Islet precursor cell (in vitro differentiated cells): ENCODE measurements around the gene DNAH14.
"Not testable (repeated sequence)": the region's sequence is repeated elsewhere in the genome, so short reads cannot be mapped to it uniquely, and the experiment has no call there.

Experiments used
- DNase-seq: peaks from one replicate; pipeline ENCODE4 v3.0.0-alpha.2; 2018

DNAH14 gene

GRCh38 chr1:225360119-225360518 lies 430.6 kb downstream of the DNAH14 start:
- no peak for DNase-seq

- DNase-seq: no peak
Observed at GRCh38 chr1:225361176-225361575, 431.7 kb downstream of the DNAH14 start.

DNA sequence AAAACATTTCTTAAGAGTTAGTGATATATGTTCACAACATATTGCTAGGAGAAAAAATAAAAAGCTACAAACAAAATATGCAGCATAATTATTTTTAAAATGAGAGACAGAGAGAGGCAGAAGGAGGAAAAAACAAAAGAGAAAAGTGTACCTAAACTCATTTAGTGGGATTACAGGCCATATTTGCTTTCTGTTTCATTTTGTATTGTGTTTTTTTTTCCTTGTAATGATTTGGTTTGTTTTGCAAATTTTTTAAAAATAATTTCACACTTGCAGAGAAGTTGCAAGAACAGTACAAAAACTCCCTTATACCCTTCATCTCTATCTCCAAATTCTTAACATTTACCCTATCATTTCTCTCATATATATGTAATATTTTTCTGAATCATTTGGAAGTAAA lies 433.3 kb downstream of the DNAH14 start:
- DNase-seq: no peak

DNA sequence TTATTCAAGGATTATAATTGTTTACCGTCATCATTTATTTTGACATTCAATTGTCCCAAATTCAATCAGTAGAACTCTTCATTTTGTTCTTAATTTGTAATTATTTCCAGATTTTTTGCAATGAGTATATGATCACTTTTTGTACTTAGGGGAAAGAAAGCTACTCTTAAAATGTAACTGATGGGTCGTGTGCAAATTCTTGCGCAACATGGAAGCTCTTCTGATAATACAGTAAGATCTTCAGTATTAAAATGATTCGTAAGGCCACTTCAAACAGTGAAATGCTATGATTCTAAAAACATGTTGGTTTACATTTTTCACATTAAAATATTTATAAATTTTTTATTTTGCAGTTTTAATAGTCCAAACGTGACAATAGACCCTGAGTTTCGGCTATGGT lies 435.0 kb downstream of the DNAH14 start:
- no peak for DNase-seq

GRCh38 chr1:225366018-225366417 lies 436.5 kb downstream of the DNAH14 start:
- no peak for DNase-seq

- DNase-seq: no peak
Observed at GRCh38 chr1:225366552-225366951, 437.1 kb downstream of the DNAH14 start.

GRCh38 chr1:225368036-225368552 lies 438.6 kb downstream of the DNAH14 start:
- no peak for DNase-seq

GRCh38 chr1:225371366-225372010 lies 442.0 kb downstream of the DNAH14 start:
- no peak for DNase-seq

- DNase-seq: no peak
Observed at GRCh38 chr1:225373155-225373554, 443.7 kb downstream of the DNAH14 start.

DNA sequence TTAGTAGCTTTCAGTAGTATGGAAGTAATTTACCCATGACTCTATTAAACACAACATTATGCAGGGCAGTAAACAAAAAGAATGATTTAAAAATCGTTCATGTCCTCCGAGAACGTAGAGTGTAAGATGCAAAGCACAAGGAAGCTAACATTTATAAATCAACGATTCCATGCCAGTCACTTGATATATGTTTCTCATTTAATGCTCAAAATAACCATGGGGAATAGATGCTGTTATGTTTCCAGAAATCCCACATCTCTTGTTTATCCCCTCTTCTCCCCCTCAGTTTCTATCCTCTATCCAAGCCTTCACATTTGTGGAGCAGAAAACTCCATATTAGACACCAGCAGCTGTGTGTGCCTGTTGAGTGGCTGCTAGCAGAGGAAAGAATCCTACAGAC lies 445.5 kb downstream of the DNAH14 start:
- no peak for DNase-seq

DNA sequence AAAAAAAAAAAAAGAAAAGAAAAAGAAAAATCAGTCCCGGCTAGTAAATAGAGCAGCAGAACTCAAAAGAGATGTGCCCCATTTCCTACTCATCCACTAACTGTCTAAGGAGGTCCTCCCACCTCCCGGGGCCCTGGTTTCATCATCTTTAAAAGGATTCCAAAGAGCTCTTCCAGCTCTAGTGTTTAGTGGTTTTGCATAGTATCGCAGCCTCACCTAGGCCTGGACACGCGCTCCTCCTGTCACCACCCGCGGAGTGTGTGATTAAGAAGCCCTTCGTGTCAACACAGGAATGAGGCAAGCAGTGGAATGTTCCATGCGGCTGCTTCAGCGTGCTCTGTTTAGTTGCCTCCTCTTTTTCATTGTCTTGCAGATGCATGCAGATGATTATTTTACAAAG lies 449.4 kb downstream of the DNAH14 start:
- peak; percentile 92 for DNase-seq

- no peak for DNase-seq
Observed at GRCh38 chr1:225380691-225381090, 451.2 kb downstream of the DNAH14 start.

GRCh38 chr1:225386860-225387259 lies 457.4 kb downstream of the DNAH14 start:
- DNase-seq: not testable (repeated sequence)

GRCh38 chr1:225388372-225388771 lies 458.9 kb downstream of the DNAH14 start:
- no peak for DNase-seq

GRCh38 chr1:225389843-225390242 lies 460.4 kb downstream of the DNAH14 start:
- no peak for DNase-seq

GRCh38 chr1:225396357-225396756 lies 466.9 kb downstream of the DNAH14 start:
- no peak for DNase-seq

GRCh38 chr1:225400968-225401367 lies 471.5 kb downstream of the DNAH14 start:
- no peak for DNase-seq

DNA sequence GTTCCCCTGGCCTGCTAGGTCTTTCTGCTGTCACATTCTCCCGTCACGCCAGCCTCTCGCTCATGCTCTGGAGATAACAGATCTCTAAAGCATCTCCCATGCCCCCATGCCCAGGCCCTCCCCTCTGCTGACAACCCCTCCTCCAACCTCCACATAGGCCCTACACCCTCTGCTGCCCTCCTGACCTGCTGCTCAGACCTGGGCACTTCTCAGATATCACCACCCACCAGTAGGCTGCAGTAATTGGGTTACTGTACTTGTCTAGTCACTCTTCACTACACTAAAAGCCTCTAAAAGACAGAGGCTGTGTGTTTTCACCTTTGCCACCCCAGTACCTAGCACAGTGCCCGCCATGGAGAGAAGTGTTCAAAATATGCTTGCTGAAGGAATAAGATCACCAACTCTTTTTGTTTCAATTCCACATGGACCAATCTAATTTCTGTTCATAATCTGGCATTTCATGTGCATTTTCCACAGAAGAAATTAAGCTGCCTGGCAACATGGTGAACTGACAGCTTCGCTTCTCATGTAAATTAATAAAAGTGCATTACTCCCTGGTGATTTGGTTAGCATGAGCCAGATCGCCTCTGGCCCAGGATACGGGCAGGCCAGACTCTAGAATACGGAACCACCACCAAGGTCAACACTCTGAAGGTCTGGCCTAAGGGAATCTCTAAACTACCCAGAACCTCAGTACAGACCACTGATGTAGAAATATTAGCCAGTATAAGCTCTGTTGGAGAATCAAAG lies 477.7 kb downstream of the DNAH14 start:
- no peak for DNase-seq

DNA sequence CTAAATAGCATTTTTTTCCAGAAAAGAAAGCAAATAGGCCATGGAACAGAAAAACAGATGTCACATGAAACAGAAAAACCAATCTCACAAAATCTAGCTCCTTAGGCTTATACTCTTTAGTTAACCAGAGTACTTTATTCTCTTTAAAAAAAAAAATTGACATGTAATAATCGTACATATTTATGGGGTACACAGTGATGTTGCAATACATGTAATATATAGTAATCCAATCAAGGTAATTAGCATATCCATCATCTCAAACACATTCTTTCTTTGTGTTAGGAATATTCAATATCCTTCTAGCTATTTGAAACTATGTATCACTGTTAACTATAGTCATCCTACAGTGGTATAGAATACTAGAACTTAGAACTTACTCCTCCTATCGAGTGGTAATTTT lies 478.3 kb downstream of the DNAH14 start:
- DNase-seq: no peak

DNA sequence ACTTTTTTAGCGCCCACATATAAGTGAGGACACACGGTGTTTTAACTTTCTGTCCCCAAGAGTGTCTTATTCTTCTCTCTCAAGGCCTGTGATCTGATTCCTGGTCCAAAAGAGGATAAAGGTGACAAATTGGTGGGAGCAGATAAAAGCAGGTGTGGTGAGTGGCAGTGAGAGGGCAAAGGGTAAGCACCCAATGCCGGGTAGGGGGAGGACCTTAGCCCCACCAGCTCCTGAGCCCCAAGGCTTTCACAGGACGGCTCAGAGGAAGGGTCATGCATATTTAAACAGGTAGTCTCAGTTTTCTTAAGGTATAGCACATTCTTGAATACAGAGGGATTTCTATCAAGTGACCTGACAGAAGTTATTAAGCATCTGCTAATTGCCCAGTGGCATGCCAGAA lies 478.8 kb downstream of the DNAH14 start:
- no peak for DNase-seq

DNA sequence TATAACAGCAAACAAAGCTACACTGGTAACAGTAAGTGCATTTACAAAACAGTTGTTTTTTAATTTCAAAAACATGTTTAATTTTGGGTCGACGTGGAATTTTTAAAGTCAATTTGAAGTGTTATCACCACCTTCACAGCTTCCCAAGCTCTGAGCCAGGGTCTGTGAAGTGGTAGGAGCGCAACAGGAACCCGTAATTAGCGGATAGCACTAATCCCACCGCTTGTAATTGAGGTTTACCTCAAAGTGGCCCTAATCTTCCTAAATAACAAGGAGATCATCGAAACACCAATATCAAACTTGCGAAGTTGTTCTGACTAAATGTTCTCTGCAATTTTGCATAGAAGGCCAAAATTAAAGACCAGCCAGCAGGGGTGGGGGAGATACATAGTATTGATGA lies 479.6 kb downstream of the DNAH14 start:
- DNase-seq: no peak

- DNase-seq: no peak
Observed at GRCh38 chr1:225410036-225410435, 480.6 kb downstream of the DNAH14 start.

DNA sequence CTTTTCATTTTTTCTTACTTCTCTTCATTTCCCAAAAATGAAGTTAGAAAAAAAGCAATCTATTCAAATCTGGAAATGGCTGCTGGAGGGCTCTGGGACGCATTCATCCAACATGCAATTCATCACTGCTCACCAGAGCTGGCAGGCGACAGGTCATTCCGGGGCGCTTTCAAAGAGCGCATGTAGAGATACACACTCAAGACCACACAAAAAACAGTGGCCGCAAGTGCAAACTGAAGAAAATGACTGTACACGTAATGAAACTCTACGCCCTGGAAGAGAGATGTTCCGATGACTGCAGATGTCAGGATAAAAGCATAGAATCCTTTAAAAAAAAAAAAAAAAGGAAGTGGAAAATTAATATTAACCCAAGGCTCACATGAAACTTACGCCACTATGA lies 482.8 kb downstream of the DNAH14 start:
- no peak for DNase-seq

DNA sequence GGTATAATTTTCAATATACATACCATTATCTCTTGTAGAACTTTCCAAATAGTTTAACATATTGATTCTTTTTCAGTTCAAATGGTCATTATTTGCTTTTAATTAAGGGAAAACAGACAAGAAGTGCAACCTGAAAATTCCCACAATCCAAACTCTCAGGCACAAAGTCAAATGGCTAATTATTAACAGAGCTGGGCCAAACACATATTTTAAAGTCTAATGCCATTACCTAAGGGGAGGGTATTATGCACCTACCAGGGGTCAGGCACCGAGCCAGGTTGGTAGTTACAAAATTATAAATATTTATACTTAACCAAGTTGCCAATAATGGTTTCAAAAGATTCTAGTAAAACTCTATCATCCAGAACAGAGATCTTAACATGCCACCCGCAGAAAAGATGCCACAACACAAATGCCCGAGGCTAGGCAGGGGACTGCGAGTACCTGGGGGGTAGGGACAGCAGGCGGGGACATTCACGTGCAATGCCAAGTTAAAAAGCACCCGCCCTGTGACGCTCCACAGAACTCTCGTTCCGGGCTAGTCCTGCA lies 483.4 kb downstream of the DNAH14 start:
- no peak for DNase-seq
